HG03060 (cell line): ENCODE results near the gene SHLD1.

Experiments used
- ATAC-seq: cut with Tn5 transposase; IDR thresholded peaks from one replicate; pipeline ENCODE4 v1.9.1; 2021; ENCODE audit warnings: low read depth, moderate number of reproducible peaks; ENCODE audit not compliant: unreplicated experiment

Gene SHLD1

GRCh38 chr20:5809495-5809894 lies 59.3 kb downstream of the SHLD1 start:
- no peak for ATAC-seq

DNA sequence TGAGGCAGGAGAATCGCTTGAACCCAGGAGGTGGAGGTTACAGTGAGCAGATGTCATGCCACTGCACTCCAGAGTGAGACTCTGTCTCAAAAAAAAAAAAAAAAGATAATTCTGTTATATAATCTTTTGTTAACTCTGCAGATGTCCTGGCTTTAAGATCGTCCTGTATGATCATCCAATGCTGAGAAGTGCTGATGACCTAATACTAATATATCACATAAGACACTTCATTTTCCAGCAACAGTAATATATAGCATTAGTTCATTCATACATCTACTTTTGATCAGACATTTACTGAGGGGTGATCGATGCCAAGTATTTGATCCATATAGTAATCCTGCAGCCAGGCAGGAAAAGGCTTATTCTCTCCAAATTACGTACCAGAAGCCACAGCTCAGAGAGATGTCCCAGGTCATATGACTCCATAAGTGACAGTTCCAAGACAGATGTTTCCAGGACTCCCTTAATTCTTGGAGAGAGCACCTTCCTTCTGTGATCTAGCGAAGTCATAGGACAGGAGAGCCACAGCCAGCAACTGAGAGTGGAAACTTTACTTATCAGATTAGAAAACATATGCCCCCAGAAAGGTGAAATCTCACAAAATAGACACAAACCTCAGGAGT lies 60.7 kb downstream of the SHLD1 start:
- ATAC-seq = no peak

DNA sequence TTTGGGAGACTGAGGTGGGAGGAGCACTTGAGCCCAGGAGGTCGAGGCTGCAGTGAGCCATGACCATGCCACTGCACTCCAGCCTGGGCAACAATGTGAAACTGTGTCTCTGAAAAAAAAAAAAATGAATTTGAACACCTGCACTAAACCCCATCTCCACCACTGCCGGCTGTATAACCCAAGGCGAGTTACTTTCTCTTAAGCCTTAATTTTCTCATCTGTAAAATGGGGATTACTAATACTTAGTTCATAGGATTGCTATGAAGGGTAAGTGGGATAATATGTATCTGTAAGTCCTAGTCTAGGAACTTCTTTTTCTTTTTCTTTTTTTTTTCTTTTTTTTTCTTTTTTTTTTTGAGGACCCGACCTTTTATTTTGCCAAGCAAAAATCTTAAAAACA lies 61.5 kb downstream of the SHLD1 start:
- no peak for ATAC-seq

DNA sequence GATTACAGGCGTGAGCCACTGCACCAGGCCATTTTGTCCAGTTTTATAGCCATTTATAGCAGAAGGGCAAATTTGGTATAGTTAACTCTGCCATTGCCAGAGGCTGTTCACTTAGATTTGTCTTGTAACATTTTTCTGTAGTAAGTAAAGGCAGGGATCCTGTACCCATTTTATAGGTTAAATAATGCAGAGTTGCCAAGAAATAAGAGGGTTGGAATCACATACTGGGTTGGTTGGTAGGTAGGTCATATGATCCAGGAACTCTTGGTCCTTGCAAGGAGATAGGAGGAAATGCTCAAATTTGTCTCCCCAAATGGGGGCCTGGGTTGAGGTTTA lies 68.1 kb downstream of the SHLD1 start:
- ATAC-seq = no peak

DNA sequence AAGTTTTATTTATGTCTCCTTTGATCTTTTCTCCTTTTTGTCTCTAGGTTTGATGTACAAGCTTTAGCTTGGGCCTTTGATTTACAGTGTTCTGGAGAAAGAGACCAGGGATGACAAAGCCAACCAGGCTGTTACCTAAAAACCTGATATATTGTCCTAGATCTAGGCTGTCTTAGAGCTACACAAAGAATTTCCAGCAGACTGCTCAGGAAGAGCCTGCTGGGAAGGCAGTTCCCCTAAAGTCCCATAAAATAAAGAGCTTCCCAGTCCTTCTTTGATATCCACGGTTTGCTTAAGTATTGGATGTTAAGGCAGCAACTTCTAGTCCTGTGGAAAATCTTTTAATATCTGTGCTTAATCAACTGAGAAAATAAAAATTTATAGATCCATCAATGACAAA lies 70.5 kb downstream of the SHLD1 start:
- ATAC-seq = no peak

GRCh38 chr20:5821627-5822215 lies 71.5 kb downstream of the SHLD1 start:
- no peak for ATAC-seq

- no peak for ATAC-seq
Measured at GRCh38 chr20:5822569-5822968, 72.4 kb downstream of the SHLD1 start.

GRCh38 chr20:5825130-5825719 lies 75.0 kb downstream of the SHLD1 start:
- ATAC-seq = no peak

DNA sequence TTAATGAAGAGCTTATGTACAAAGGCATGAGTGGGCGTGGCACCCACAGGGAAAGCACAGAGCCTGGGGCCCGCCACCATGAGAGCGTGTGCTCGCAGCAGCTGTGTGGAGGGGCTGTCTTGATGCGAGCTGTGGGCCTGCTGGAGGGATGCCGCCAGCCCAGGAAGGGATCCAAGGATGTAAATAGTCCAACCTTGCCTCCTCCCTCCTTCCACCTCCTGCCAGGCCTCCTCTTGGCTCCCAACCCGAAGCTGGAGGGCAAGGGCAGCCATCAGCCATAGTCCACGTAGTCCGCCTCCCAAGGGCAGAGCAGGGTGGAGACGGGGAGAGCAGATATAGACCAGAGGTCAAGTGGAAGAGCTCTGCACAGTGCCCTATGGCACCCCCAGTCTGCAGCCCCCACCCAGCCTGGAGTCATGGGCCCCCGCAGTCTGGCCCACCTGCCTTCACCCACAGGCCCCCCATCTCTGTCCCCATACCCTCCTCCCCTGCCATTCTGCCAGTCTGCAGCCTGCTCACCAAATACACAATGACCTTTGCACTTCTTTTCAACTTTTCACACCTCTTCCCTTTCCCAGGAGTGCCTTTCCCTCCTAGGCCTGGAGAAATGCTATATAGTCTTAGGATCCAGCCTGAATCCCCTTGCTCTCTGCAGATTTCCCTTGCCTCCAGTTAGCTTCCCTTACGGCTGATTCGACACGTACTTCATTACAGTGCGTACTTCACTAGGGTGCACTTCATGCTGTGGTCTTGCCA lies 77.1 kb downstream of the SHLD1 start:
- no peak for ATAC-seq

DNA sequence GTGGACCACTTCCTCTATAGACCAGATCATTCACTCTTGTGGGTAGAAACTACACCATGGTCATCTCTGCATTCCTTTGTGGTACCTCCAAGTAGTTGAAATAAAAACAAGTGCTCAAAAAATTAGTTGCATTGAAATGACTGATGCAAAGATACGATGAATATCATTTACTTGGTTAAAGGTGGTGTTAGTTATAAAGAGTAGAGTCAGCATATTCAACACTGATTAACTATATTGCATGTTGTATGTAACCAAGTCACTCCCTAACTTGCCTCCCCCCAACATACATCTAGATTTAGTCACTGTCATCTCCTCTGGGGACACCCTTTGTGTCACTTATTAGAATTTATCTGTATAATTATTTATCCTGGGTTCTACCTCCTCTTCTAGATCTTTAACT lies 77.7 kb downstream of the SHLD1 start:
- ATAC-seq = no peak

- no peak for ATAC-seq
Measured at GRCh38 chr20:5829241-5829809, 79.1 kb downstream of the SHLD1 start.

DNA sequence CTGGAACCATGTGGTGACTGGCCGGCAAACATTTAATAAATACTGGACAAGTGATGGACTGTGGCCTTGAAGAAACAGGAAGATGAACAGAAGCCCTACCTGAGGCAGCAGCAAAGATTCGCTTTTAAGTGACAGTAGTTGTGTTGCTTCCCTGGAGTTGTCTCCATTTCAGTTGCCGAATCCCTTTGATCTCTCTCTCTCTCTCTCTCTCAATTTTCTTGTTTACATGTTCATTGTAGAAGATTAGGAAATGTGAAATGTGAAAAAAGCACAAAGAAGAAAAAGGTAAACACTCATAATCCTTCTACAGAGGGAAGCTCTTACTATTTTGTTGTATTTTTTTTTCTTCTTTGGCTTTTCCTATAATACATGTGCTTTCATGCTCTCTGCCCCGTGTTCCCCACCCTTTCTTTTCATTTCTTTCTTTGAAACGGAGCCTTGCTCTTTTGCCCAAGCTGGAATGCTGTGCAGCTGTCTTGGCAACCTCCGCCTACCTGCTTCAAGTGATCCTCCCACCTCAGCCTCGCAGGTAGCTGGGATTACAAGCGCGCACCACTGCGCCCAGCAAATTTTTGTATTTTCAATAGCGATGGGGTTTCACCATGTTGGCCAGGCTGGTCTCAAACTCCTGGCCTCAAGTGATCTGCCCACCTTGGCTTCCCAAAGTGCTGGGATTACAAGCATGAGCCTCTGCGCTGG lies 81.5 kb downstream of the SHLD1 start:
- ATAC-seq = no peak

GRCh38 chr20:5833309-5833941 lies 83.2 kb downstream of the SHLD1 start:
- no peak for ATAC-seq

- ATAC-seq = no peak
Measured at GRCh38 chr20:5834436-5835005, 84.3 kb downstream of the SHLD1 start.

DNA sequence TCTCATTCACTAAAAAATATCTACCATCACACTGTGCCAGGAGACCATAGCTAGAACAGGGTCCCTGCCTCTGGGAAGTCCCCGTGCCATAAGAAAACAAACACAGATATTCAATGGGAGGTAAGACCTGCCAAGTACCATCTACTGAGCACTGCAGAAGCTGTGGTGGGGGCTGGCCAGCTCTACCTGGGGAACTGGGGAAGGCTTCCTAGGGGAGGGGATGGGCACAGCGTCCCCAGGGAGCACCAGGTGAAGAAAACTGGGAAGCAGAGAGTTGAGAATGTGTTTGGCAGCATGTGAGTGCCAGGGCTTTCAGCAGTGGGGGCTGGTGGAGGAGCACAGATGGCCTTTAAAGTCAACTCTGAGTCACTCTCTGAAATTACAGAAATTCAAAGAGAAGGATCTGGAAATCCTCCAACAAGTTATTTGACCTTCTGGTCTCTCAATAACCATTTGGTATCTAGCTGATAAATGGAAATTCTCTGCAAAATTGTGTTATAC lies 85.2 kb downstream of the SHLD1 start:
- ATAC-seq = no peak

GRCh38 chr20:5835871-5836270 lies 85.7 kb downstream of the SHLD1 start:
- ATAC-seq = no peak

DNA sequence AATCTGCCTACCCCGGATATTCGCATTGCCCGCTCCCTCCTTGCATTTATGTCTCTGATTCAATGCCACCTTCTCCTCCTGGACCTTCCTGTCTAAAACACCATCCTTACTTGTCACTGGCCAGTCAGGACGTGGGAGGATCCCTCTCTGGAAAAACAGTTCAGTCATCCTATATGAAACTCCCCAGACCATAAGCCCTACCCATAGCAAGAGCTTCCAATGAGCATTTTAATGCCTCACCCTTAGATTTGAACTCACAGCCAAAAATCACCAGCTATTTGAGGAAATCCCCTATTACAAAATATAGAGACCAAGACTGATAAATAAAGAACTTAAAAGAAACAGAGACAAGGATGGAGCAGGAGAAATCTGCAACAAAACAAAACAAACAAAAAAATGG lies 86.4 kb downstream of the SHLD1 start:
- no peak for ATAC-seq

GRCh38 chr20:5840411-5841002 lies 90.3 kb downstream of the SHLD1 start:
- no peak for ATAC-seq

GRCh38 chr20:5841522-5841921 lies 91.3 kb downstream of the SHLD1 start:
- no peak for ATAC-seq
